ENCODE data around the gene ANKH. TPM values are rescaled to one million over a fixed set of nuclear protein-coding genes. Genes with fewer than 3 reads are reported as not detected.

The ANKH gene
- total RNA-seq, 1 donor from 2014 or later: 0.19 TPM

DNA sequence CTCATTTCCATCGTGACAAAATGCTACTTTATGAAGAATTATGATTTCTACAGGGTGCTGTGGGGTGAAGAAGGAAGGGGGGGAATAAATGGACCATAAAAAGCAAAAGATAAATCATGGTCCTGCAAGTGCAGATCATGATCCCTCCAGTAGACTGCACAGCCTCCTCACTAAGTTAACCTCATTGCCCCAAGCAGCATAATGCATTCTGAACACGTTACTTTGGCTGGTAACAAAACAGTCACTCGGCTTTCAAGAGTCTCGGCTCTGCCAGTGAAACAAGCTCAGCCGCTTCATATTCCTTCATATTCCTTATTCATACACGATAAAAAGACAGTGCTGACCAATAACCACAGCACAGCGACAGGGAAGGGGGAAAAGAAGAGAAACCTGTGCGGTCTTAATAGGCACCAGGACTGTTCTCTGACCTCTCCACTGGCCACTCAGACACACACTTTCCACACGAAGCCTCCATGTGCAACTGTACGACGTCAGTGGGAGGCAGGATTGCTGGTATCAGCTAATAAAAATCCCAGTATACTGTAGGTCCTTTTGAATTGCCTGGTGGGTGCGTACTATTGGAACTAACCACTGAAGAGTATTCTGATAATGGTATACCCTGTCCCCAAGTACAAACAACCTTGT is 60.5 kb downstream of the ANKH start:
- Histone ChIP-seq H3K4me1 (no peaks in the 10 kb centered on the region), H2AFZ (replicated peaks) (no peak overlapping the region), H3K4me2 (no peak overlapping the region), H4K20me1 (ENCODE audit: low read depth) (no peaks in the 10 kb centered on the region), H3K9me3 (ENCODE audit: low read depth) (no peaks in the 10 kb centered on the region), H3K27me3 (no peaks in the 10 kb centered on the region), H3K4me3 (no peak overlapping the region), H3K9ac (no peak overlapping the region), H3K79me2 (ENCODE audit: low read depth) (no peaks in the 10 kb centered on the region), H3K27ac (no peak overlapping the region), H3K36me3 (no peaks in the 10 kb centered on the region), H3F3A (ENCODE audit: low read depth) (no peaks in the 10 kb centered on the region)
- DNase-seq (ENCODE audit: low spot score): no peak
- Mint-ChIP-seq H3K27ac (no peak overlapping the region), H3K36me3 (no peaks in the 10 kb centered on the region), H3K27me3 (ENCODE audit: insufficient read depth, low read depth) (no peaks in the 10 kb centered on the region), H3K4me3 (no peak overlapping the region), H3K9me3 (peaks cover 2% of the 10 kb centered on the region), H3K4me1 (peaks cover 6% of the 10 kb centered on the region)
- TF ChIP-seq EZH2 (IDR thresholded peaks at IDR 0.05) (no peak), EZH2phosphoT487 (IDR thresholded peaks at IDR 0.05) (no peak)
- TF ChIP-seq, protein P1, sequence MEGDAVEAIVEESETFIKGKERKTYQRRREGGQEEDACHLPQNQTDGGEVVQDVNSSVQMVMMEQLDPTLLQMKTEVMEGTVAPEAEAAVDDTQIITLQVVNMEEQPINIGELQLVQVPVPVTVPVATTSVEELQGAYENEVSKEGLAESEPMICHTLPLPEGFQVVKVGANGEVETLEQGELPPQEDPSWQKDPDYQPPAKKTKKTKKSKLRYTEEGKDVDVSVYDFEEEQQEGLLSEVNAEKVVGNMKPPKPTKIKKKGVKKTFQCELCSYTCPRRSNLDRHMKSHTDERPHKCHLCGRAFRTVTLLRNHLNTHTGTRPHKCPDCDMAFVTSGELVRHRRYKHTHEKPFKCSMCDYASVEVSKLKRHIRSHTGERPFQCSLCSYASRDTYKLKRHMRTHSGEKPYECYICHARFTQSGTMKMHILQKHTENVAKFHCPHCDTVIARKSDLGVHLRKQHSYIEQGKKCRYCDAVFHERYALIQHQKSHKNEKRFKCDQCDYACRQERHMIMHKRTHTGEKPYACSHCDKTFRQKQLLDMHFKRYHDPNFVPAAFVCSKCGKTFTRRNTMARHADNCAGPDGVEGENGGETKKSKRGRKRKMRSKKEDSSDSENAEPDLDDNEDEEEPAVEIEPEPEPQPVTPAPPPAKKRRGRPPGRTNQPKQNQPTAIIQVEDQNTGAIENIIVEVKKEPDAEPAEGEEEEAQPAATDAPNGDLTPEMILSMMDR (IDR thresholded peaks at IDR 0.05): no peak

DNA sequence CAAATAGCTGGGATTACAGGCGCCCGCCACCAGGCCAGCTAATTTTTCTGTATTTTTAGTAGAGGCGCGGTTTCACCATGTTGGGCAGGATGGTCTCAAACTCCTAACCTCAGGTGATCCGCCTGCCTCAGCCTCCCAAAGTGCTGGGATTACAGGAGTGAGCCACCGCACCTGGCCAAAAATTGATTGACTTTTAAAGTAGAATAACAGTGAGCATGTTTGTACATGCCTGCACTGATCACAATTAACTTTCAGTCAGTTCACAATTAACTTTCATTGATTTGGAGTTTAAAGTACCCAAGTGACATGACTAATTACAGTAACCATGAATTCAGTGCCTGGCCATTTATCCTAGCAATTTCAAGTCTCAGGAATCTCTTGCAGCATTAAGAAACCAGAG is 61.3 kb downstream of the ANKH start:
- Histone ChIP-seq H3K9ac (no peak overlapping the region), H3K4me3 (no peak overlapping the region), H3F3A (ENCODE audit: low read depth) (no peaks in the 10 kb centered on the region), H3K9me3 (ENCODE audit: low read depth) (no peaks in the 10 kb centered on the region), H3K27me3 (no peaks in the 10 kb centered on the region), H3K27ac (no peak overlapping the region), H3K79me2 (ENCODE audit: low read depth) (no peaks in the 10 kb centered on the region), H3K4me2 (no peak overlapping the region), H4K20me1 (ENCODE audit: low read depth) (no peaks in the 10 kb centered on the region), H3K36me3 (no peaks in the 10 kb centered on the region), H3K4me1 (no peaks in the 10 kb centered on the region), H2AFZ (replicated peaks) (no peak overlapping the region)
- Mint-ChIP-seq H3K27ac (no peak overlapping the region), H3K4me1 (peaks cover 6% of the 10 kb centered on the region), H3K4me3 (no peak overlapping the region), H3K27me3 (ENCODE audit: insufficient read depth, low read depth) (no peaks in the 10 kb centered on the region), H3K9me3 (peaks cover 2% of the 10 kb centered on the region), H3K36me3 (no peaks in the 10 kb centered on the region)
- DNase-seq (ENCODE audit: low spot score): no peak
- TF ChIP-seq, protein P1 (IDR thresholded peaks at IDR 0.05): no peak
- TF ChIP-seq EZH2 (IDR thresholded peaks at IDR 0.05) (no peak), EZH2phosphoT487 (IDR thresholded peaks at IDR 0.05) (no peak)

DNA sequence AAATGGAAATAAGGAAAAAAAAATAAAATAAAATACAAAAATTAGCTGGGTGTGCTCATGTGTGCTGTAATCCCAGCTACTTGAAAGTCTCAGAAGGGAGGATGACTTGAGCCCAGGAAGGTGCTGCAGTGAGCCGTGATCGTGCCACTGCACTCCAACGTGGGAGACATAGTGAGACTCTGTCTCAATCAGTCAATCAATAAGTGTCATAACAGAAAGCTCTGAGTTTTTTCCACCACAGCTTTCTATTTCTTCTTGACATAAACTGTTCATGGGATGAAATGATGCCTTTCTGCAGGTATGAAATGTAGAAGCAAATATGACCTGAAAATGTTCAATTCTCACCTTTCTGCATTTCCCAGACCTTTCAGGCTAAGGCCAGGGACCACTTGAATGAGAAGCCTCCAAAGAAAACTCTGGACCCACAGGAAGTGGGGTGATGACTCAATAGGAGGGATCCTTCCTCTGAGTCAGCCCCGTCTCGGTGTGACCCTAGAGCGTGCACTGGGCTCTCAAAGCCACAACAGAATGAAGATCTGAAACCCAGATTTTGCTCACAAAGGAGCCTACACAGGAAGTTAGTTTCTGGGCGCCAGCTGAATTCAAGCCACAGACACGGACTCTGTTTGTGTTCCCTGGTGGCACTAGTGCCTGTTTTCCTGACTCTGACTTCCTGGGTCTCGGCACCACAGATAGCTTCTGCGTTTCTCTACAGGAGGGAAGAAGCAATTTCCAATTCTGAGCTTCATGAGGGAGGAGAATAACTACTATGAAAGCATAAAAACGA is 62.0 kb downstream of the ANKH start:
- Mint-ChIP-seq H3K27me3 (ENCODE audit: insufficient read depth, low read depth) (no peaks in the 10 kb centered on the region), H3K4me1 (peaks cover 6% of the 10 kb centered on the region), H3K9me3 (peaks cover 2% of the 10 kb centered on the region), H3K4me3 (no peak overlapping the region), H3K27ac (no peak overlapping the region), H3K36me3 (no peaks in the 10 kb centered on the region)
- H3K9me3 ChIP-seq (ENCODE audit: low read depth): no peaks in the 10 kb centered on the region
- H3F3A ChIP-seq (ENCODE audit: low read depth): no peaks in the 10 kb centered on the region
- TF ChIP-seq, protein P1 (IDR thresholded peaks at IDR 0.05): no peak
- TF ChIP-seq EZH2 (IDR thresholded peaks at IDR 0.05) (no peak), EZH2phosphoT487 (IDR thresholded peaks at IDR 0.05) (no peak)
- no peaks in the 10 kb centered on the region for H3K4me1 ChIP-seq
- no peak overlapping the region for H3K27ac ChIP-seq
- no peaks in the 10 kb centered on the region for H4K20me1 ChIP-seq (ENCODE audit: low read depth)
- no peak overlapping the region for H3K9ac ChIP-seq
- no peak overlapping the region for H3K4me3 ChIP-seq
- H2AFZ ChIP-seq (replicated peaks): no peak overlapping the region
- H3K27me3 ChIP-seq: no peaks in the 10 kb centered on the region
- no peaks in the 10 kb centered on the region for H3K36me3 ChIP-seq
- no peaks in the 10 kb centered on the region for H3K79me2 ChIP-seq (ENCODE audit: low read depth)
- no peak overlapping the region for H3K4me2 ChIP-seq
- DNase-seq (ENCODE audit: low spot score): no peak

Measured in neural progenitor cell (in vitro differentiated cells).